KOPT-K1 (cell line): ENCODE measurements around the gene PCDHGA11.

Source experiments
- H3K27ac ChIP-seq: fragments of 200-600 bp; sonication (generic); 2 replicates; pipeline ENCODE4 v1.5.1; 2016; ENCODE audit warnings: antibody characterized with exemption, mild to moderate bottlenecking, low read depth, low read length; ENCODE audit not compliant: poor library complexity, severe bottlenecking
- H3K36me3 ChIP-seq: fragments of 200-600 bp; sonication (generic); 2 replicates; pipeline ENCODE4 v1.5.1; 2017; ENCODE audit warnings: antibody characterized with exemption, mild to moderate bottlenecking, low read length, moderate library complexity; ENCODE audit not compliant: insufficient read depth
- H3K9me3 ChIP-seq: fragments of 200-600 bp; sonication (generic); 2 replicates; pipeline ENCODE4 v1.5.1; 2017; ENCODE audit warnings: antibody characterized with exemption, low read length, mild to moderate bottlenecking; ENCODE audit not compliant: insufficient read depth, poor library complexity, severe bottlenecking

Gene PCDHGA11

GRCh38 chr5:141439411-141440141, 18.7 kb downstream of the PCDHGA11 start:
- no peaks in the 10 kb centered on the region for H3K36me3 ChIP-seq
- peaks cover 5% of the 10 kb centered on the region for H3K9me3 ChIP-seq
- H3K27ac ChIP-seq = no peak overlapping the region

GRCh38 chr5:141440341-141440740, 19.5 kb downstream of the PCDHGA11 start:
- Histone ChIP-seq H3K9me3 (peaks cover 5% of the 10 kb centered on the region), H3K27ac (no peak overlapping the region), H3K36me3 (no peaks in the 10 kb centered on the region)

DNA sequence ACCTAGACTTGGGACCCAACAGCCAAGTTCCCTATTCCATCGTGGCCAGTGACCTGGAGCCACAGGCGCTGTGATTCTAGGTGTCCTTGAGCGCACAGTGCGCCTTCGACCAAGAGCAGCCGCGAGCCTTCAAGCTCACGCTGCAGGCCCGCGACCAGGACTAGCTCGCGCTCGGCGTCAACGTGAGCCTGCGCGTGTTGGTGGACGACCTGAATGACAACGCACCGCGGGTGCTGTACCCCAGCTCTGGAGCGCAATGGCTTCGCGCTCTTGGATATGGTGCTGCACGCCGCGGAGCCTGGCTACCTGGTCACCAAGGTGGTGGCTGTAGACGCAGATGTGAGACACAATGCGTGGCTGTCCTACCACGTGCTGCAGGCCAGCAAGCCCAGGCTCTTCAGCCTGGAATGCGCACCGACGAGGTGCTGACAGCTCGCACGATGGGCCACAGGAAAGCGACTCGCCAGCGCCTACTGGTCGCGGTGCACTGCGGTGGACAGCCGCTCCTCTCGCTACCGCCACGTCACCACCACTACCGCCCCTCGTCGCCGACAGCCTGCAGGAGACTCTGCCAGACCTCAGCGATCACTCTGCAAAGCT, 20.8 kb downstream of the PCDHGA11 start:
- H3K36me3 ChIP-seq = no peaks in the 10 kb centered on the region
- no peak overlapping the region for H3K27ac ChIP-seq
- H3K9me3 ChIP-seq = peaks cover 5% of the 10 kb centered on the region

- no peaks in the 10 kb centered on the region for H3K9me3 ChIP-seq
- no peak overlapping the region for H3K27ac ChIP-seq
- no peaks in the 10 kb centered on the region for H3K36me3 ChIP-seq
Measured at GRCh38 chr5:141465351-141465750, 44.5 kb downstream of the PCDHGA11 start.
